GM18505 (cell line): ENCODE results near the gene TSPAN18.
A peak's percentile ranks its signal among the peaks of the same experiment; 100 is the strongest.

ENCODE experiments used
- ATAC-seq: cut with Tn5 transposase; IDR thresholded peaks from one replicate; pipeline ENCODE4 v1.9.1; 2021; ENCODE audit not compliant: unreplicated experiment
- POLR2A ChIP-seq: IDR thresholded peaks from 4 replicates; pipeline ENCODE4 v1.6.1; 2011; ENCODE audit warnings: borderline replicate concordance; ENCODE audit not compliant: insufficient read depth, insufficient read length; ENCODE audit errors: extremely low read depth

TSPAN18 gene

DNA sequence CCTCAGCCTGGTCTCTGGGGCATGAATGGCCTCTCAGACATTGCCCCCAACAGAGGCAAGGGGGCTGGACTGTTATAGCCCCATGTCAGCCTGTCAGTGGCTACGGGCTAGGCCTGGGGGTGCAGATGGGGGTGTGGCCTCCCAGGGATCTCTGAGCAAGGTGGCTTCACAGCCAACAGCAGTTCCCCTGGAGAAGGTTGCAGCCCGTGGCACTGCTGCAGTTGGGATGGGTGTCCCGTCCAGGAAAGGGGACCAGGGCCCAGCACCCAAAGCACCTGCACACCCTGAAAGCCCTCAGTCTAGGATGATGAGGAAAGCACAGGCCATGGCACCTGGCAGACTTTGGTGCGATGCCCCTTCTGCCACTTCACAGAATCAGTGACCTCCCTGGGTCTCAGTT is 122.7 kb downstream of the TSPAN18 start:
- TF ChIP-seq POLR2A = no peak
- ATAC-seq = no peak

DNA sequence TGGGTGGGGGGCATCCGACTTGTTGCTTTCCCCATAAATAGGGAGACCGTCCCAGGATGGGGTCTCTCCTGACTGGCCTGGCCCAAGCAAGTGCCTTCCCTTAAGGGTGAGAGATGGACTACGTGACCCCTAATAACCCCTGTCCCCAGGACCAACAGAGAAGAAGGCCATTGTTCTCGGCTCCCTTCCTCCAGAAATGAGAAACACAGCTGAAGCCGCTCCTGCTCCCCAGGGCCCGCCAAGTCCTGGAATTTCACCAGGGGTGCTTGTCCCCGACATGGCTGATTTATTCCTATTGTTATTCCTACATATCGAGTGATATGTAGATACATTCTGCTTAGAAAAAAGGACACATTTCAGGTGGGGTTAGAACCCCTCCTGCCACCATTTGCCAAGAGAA is 123.2 kb downstream of the TSPAN18 start:
- no peak for TF ChIP-seq POLR2A

DNA sequence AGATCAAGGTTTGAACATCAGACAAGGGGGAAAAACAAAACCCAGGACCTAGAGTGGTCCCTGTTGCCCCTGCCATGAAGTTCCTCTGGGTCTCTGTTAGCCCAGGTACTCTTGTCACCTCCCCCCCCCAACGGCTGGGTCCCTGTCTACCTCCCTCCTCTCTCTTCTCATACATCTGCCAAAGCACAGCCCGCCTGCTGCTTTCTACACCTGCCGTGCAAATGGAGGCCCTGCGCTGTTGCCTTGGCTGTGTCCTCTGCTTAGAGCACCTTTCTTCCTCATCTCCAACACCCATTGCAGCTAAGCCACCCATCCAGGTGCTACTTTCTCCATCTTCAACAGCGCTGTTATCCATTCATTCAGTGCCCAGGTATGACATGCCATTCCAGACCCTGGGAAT is 124.7 kb downstream of the TSPAN18 start:
- no peak for TF ChIP-seq POLR2A
- ATAC-seq = no peak

More for the DNA sequence above, 123.2 kb downstream of the TSPAN18 start:
- no peak for ATAC-seq

DNA sequence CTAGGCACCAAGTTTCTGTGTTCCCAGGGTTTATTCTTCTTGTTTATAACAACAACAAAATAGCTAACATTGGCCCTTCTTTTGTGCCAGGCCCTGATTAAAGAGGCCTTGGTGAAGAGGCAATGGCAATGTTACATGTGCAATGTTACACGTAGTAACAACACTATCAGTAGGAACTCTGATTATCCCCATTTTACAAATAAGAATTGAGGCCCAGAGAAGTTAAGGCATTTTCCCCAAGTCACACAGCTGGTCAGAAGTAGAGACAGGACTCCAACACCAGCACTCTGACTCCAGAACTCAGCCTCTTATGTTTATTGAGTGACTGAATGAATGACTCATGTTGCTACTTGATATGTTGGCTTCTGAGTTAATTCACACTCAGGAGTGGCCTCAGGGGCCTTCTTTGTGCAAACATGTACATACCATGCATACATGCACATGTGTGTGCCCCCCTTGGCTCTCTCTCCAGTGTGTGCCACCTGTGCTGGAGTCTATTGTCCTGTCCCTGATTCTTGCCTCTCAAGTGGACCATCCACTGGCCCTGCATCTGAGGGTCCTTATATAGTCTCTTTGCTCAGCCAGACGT is 125.5 kb downstream of the TSPAN18 start:
- ATAC-seq = no peak
- no peak for TF ChIP-seq POLR2A

DNA sequence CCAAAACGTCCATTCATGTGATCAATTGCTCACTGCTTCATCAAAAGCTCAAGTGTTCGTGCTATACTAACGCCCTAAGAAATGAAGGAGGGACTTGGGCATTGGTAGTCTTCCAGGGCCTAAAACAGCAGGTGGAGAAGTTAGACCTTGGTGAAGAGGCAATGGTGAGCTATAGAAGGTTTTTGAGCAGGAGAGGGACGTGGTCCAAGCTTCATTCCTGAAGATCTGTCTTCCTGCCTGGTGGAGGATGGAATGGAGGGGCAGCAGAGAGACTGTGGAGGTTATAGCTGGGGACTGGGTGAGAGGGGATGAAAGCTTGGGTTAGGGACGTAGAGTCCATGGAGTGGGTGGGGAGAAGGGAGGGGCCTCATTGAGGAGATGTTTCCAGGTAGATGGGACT is 126.2 kb downstream of the TSPAN18 start:
- no peak for ATAC-seq
- no peak for TF ChIP-seq POLR2A

DNA sequence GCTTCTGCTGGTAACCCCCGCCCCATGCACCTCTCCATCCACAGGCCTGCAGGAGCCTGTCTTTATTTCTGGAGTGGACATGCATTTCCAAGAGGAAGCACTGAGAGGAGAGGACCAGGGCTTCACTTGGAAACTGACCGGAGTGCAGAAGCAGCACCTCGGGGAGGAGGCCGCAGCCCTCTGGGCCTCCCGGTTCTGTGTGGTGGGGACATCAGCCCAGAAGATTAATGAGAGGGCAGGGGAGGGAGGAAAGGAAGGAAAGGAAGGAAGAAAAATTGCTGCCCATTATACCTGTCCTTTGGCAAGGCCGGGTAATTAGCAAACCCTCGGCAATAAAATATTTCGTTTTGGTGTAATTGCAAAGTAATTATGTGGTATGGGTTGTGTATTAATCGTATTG is 126.9 kb downstream of the TSPAN18 start:
- TF ChIP-seq POLR2A = no peak
- no peak for ATAC-seq

DNA sequence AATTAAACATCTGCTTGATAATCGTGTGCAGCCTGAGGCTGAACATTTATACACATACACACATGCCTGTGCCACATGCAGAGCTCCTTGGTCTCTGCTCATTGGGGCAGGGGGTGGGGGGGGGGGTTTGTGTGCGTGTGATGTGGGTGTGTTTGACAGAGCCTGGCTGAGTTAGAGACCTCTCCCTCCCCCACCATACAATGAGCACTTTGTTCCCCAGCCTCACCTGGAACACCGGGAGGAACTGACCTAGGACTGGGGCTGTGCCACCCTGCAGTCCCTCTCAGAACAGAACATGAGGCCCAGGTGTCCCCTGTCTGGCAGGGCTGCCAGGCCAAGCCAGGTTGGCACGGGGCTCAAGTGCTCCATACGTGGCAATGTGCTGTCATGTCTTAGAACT is 127.3 kb downstream of the TSPAN18 start:
- ATAC-seq = no peak
- TF ChIP-seq POLR2A = no peak

DNA sequence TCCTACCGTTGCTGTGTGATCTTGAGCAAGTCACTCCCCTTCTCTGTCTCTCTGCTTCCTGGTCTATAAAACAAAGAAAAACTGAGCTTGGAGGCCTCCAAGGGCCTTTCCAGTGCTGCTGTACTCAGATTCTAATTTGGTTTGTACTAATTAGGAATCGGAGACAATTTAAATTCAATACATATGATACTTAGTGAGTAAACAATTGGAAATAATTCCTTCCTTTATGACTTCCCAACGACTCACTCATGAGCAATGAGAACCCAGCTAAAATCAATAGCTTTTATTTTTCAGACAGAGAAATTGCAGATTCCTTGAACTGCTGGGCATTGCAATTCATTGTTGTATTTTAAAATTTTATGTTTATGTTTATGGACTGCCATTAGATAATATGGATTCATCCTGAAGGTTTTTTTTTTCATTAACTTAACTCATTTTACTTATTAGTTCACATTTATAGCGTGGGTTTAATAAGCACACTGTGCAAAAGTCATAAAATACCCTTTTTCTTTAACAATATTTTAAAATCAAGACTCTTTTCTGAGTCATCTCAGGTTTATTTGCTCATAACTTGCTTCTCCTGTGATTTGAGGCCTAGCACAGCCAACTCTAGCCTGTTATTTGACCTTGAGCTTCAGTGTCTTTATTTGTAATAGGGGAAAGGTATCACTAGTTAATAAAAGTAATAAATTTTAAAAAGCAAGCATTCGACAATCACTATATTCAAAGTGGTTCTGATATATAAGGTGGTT is 128.2 kb downstream of the TSPAN18 start:
- no peak for ATAC-seq
- TF ChIP-seq POLR2A = no peak

DNA sequence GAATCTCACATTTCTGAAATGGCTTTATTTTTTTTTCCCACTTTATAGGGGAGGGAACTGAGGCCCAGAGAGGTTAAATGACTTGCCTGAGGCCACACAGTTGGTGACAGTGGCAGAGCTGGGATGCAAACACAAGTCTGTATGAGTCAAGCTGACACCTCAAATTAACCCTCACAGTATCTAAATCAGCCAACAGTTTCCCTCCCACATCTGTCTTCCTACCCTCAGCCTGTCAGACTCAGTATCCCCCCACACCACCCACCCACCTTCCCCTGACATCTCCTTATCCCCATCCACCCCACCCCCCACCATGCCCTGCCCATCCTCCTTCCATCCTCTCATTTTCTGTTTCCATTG is 128.7 kb downstream of the TSPAN18 start:
- TF ChIP-seq POLR2A = no peak
- no peak for ATAC-seq

DNA sequence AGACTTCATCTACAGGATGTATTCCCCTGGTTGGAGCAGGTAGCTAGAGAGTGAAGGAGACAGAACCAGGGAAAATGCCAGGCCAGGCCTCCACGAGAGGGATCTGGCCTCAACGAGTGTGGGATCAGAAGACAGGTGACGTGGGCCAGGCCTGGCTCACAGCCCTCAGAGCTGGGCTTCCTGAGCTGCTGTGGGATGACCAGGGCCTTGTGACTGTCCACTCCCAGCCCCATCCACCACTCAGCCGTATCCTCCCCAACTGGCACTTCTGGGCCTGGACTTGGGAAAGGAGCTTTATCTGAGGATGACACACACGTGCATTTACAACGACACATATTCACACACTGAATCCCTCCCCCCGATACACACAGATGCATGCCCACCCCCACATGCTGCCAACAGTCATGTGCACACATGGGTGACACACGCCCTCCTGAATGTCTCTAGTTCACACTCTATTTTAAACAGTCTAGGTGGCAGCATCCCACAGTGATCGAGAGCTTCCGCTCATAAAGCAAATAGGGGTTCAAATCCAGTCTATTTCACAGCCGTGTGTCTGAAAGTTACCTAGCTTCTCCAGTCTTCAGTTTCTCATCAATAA is 130.8 kb downstream of the TSPAN18 start:
- ATAC-seq = no peak
- TF ChIP-seq POLR2A = no peak

DNA sequence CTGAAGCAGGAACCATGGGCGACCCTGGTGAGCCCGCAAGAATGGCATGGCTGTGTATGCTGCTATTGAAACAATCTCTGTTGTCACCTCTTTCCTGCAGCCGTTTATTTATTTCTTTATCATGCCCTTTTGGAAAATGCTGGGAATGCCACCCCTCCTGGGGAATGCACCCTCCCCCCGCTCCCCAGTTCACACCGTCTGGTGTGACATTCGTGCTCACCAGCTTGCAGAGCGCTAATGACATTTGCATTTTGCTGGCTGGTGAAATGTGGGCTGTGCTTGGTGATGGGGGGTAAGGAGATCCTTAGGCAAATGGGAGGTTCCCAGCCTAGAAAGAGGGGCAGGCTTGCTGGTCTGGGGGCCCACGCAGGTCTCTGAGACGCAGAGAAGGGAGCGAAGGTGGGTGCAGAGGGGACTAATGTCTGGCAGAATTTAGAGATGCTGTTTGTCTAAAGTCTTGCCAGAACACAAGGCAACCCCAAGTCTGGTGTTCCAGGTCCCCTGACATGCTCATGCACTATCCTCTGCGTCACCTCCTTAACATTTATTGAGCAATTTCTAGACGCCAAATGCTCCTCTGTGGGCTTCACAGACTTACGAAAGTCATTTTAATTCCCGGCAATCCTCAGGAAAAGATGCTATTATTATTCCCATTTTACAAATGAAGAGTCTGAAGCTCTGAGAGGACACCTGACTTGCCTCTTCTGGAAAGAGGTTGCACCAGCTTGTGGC is 132.2 kb downstream of the TSPAN18 start:
- TF ChIP-seq POLR2A = no peak
- no peak for ATAC-seq

DNA sequence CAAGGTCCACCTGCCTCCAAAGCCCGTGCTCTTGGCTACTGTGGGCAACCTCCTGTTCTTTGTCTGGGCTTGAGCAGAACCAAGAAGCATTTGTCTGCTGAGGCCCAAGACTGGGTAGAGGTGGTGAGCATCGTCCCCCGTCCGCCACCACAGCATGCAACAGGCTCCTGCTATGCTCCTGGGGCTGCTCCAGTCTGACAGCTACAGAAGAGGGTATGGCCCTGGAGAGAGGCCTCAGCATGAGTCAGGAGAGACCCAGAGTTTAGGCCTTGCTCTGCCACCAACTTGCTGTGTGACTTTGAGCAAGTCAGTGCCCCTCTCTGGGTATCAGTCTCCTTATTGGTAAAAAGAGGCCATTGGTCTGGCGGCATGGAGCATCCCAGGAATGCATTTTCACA is 132.8 kb downstream of the TSPAN18 start:
- no peak for ATAC-seq
- TF ChIP-seq POLR2A = no peak

DNA sequence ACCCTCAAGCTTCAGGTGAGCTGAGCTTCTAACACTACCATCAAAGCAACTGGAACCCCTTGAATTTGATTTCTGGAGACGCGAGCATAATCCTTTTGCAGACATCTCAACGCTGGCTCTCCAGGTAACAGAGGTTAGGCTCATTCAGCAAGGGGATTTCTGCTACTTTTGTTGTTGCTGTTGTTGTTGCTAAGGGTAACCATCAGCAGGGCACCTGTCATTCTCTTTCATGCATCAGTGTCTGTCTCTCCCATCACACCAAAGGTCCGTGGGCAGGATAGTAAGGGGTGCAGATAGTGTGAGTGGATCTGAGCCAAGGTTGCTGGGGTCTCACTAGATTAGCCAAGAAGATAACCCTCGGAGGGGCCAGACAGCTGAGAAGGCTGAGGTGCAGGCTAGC is 133.6 kb downstream of the TSPAN18 start:
- ATAC-seq = no peak

DNA sequence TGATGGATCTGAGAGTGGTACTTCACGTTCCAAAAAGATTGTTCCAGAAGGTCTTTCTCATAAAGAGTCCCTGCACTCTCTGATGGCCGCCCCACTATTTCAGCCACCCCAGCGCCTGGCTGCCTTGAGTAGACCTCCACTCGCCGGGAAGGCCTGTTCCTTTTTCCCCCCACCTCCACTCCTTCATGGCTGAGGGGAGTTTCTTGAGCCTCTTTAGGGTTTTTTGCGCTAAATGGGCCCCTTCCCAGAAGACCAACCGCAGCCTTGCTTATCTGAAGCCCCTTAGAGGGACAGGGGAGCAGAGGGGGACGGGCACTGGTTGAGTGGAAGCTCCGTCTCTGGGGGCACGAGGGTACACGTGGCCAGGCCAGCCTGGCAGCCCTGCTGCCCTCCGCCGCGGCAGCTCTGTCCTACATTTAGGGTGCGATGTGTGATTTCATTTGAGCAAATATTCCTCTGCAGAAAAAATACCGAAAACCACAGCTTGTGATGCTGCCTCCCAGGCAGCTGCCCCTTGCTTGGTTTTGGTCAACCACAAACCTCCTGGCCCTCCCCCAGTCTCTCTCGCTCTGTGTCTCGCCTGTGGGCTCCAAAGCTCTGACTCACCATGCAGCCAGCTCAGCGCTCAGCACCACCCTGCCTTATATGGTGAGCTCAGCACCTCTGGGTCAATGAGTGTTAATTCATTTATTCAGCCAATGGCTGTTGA is 135.2 kb downstream of the TSPAN18 start:
- peak; percentile 100 for ATAC-seq
- no peak for TF ChIP-seq POLR2A

More for the DNA sequence above, 133.6 kb downstream of the TSPAN18 start:
- TF ChIP-seq POLR2A = no peak

DNA sequence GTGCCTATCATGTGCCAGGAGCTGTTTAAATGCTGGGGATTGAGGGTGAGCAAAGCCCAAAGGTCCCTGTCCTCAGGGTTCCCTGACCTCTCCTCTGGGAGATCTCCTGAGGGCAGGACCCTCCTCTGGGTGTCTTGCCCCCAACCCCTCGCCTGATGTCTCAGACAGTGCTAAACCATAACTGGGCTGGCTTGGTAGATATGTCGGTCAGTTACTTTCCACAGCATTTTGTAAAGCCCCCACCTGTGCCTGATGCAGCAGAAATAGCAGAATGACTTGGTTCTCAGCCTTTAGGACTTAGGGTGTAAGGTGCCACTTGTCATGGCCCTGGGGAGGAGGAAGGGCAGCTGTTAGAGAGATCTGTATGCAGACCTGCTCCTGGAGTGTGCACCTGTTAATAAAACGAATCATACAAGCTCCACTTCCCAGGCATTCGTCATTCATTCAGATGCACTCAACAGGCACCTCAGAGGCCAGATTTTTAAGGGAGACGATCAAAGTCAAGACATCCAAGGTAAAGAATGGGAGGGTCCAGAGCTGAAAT is 135.9 kb downstream of the TSPAN18 start:
- ATAC-seq = peak; percentile 1

More for the DNA sequence above, 135.9 kb downstream of the TSPAN18 start:
- TF ChIP-seq POLR2A = no peak
